GM18951 (cell line): Measurements from ENCODE around the gene MT2A.
A peak's percentile ranks its signal among the peaks of the same experiment; 100 is the strongest.

Source experiments
- POLR2A ChIP-seq: IDR thresholded peaks from 4 replicates; pipeline ENCODE4 v1.6.1; 2011; ENCODE audit warnings: mild to moderate bottlenecking; ENCODE audit not compliant: insufficient read length, insufficient read depth; ENCODE audit errors: extremely low read depth
- in situ Hi-C: fragments of 300-500 bp; cut with MboI; formaldehyde crosslinking; loops from one replicate; pipeline ENCODE4 v1.12.0; 2022; ENCODE audit warnings: low sequenced_read_pairs, mixed read lengths, inconsistent platforms; ENCODE audit not compliant: unreplicated experiment

MT2A gene

GRCh38 chr16:56643080-56643778, 34.8 kb downstream of the MT2A start:
- no peak for TF ChIP-seq POLR2A
- in situ Hi-C loops: no loop called here

DNA sequence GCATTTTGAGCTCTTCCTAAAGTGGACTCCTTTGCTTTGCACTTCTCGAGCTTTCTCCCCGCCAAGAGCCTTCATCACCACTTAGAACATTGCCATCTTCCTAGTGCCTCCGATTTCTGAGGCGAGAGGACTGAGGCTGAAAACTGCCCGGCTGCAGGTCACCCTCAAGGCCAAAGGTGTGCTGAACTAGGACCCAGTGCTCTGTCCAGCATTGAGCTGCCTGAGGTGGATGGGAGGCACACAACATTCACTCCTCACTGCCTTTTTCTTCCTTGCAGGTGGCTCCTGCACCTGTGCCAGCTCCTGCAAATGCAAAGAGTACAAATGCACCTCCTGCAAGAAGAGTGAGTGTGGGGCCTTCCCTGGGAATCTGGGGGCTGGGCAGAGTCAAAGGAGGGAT, 35.4 kb downstream of the MT2A start:
- in situ Hi-C loops: no loop called here
- no peak for TF ChIP-seq POLR2A

DNA sequence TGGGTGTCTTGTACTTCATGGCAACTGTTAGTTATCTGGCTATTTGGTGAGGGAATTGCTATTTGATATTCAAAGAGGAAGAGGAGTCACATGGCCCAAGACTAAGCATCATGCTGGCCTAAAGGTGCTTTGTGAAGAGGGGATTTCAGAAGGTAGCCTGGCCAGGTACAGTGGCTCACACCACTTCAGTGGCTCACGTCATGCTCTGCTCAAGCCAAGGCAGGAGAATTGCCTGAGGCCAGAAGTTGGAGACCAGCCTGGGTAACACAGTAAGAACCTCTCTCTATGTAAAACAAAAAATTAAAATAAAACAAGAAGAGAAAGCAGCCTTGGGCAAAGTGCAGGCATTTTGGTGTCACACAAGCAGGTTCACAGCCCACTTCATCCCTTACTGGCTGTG, 36.9 kb downstream of the MT2A start:
- no peak for TF ChIP-seq POLR2A
- in situ Hi-C loops: no loop called here

- TF ChIP-seq POLR2A: no peak
- in situ Hi-C loops: no loop called here
These were observed 37.5 kb downstream of the MT2A start for GRCh38 chr16:56645838-56646237.

DNA sequence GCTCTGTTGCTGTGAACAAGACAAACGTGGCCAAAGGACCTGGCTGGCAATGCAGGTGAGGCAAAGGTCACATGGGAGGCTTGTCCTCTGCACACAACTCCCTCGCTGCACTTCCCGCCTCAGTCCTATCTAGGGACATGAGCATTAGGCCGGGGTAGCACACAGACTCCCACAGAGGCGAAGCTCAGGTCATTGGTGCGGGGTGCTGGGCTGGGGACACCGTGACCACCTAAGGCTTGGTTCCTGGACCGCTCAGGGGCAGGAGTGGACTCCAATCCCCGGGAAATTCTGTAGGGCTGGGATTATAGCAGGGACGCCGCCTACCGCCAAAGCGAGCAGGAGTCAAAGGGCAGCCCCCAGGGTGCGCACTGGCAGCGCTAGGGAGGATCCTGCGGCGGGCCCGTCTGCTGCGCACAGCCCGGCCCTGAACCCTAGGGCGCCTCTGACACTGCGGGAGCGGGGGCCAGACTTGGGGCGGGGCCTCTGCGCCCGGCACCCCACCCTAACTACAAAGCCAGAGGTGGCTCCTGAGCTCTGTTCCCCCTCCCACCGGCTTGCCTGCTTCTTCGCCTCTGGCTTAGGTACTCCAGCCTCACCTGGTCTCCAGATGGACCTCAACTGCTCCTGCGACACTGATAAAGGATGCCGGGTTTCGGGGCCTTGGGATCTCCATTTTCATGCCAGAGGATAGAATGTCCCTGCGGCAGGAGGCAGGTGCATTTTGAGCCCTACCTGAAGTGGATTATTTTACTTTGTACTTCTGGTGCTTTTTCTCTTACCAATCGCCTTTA, 39.5 kb downstream of the MT2A start:
- in situ Hi-C loops: no loop called here
- no peak for TF ChIP-seq POLR2A

DNA sequence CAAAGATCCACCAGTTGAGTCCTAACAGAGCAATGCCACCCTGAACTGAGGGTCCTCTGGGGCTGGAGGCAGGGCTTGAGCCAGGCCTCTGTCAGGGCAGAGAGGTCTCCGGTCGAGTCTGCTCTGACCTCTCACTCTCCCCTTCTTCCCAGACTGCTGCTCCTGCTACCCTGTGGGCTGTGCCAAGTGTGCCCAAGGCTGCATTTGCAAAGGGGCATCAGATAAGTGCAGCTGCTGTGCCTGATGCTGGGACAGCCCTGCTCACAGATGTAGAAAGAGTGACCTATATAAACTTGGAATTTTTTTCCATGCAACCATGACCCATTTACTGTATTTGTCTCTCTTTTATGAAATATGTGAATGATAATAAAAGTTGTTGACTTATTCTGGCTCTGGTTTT, 40.9 kb downstream of the MT2A start:
- in situ Hi-C loops: no loop called here
- no peak for TF ChIP-seq POLR2A

- no peak for TF ChIP-seq POLR2A
- in situ Hi-C loops: no loop called here
These were observed 41.4 kb downstream of the MT2A start for GRCh38 chr16:56649820-56650219.

DNA sequence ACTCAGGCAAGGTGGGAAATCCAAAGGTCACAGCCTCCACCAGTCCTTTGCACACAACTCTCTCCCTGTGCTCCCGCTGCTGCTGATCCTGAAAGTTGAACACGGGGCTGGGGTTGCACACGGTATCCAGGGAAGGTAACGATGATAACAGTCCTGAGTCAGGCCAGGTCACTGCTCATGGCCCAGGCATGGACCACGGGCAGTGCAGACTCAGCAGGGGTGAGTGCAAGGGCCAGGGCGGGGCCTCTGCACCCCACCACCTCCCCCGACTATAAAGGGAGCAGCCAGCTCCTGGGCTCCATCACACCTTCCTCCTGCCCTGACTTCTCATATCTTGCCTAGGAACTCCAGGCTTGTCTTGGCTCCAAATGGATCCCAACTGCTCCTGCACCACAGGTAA, 43.2 kb downstream of the MT2A start, which contains the start of gene MT1B:
Gene MT1B (plus strand): TSS at position 301 of the 400 bp plus-strand sequence. CDS start 68 bp downstream, at position 369.
- in situ Hi-C loops: no loop called here
- no peak for TF ChIP-seq POLR2A

- in situ Hi-C loops: no loop called here
- no peak for TF ChIP-seq POLR2A
These were observed 44.2 kb downstream of the MT2A start for GRCh38 chr16:56652600-56652999.

GRCh38 chr16:56653218-56653617, 44.8 kb downstream of the MT2A start:
- TF ChIP-seq POLR2A: no peak
- in situ Hi-C loops: no loop called here

DNA sequence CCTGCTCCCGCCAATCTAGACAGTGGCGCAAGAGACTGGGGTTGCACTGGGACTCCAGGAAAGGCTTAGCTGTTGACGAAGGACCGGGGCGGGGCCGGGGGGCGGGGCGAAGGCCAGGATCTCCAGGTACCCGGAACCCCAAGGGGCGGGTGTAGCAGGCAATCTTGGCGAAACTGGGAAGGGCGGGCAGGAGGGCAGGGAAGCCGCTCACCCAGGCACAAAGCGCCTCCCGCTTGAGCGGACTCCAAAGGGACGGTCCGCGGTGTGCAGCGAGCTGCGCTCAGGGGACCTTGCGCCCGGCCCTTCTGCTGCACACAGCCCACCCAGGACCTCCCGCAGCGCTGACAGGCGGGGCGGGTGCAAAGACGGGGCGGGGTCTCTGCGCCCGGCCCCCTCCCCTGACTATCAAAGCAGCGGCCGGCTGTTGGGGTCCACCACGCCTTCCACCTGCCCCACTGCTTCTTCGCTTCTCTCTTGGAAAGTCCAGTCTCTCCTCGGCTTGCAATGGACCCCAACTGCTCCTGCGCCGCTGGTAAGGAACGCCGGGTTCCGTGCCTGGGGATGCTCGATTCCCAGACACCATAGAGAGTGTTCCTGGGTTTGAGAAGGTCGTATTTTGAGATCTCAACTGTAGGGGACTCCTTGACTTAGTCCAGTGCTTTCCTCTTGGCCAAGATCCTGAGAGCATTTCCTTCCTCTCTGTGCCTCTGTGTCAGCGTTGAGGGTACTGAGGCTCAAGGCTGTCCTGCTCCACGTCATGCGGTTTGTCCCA, 49.4 kb downstream of the MT2A start, which contains the start of gene MT1F:
Gene MT1F (plus strand): TSS at position 405 of the 772 bp plus-strand sequence. CDS start 100 bp downstream, at position 505.
- in situ Hi-C loops: no loop called here
- TF ChIP-seq POLR2A: peak; percentile 40

DNA sequence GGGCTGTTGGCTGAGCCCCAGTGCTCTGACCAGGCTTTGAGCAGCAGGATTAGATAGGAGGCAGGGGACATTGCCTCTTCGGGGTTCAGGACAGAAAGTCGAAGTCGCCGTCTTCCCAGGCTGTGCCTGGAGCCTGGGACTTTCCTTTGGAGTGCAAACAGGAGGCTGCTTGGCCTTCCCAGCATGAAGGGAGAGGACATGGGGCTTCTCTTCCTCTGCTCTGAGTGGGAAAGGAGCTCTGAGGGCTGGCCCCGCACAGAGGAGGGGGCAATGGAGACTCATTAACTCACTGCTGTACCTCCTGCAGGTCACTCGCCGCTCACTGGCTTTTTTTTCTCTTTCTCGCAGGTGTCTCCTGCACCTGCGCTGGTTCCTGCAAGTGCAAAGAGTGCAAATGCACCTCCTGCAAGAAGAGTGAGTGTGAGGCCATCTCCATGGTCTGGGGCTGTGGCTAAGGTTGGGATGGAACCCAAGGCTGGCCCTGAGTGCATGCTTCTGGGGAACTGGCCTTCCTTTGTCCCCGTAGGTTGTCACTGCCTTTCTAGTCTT, 50.0 kb downstream of the MT2A start:
- in situ Hi-C loops: no loop called here
- TF ChIP-seq POLR2A: no peak
